Mucosa of stomach (tissue), 1 donor: ENCODE results near the gene PNPLA7.

Experiments
- H3K27me3 ChIP-seq: one replicate; pipeline ENCODE4 v1.7.0; 2013; ENCODE audit warnings: mild to moderate bottlenecking, low read length; ENCODE audit not compliant: control insufficient read depth, insufficient read depth
- H3K36me3 ChIP-seq: one replicate; pipeline ENCODE4 v1.7.0; 2013; ENCODE audit warnings: low read length; ENCODE audit not compliant: control insufficient read depth, insufficient read depth
- H3K4me1 ChIP-seq: one replicate; pipeline ENCODE4 v1.7.0; 2013; ENCODE audit warnings: mild to moderate bottlenecking, low read length; ENCODE audit not compliant: control insufficient read depth, insufficient read depth
- H3K4me3 ChIP-seq: one replicate; pipeline ENCODE4 v1.7.0; 2013; ENCODE audit warnings: low read length
- H3K9ac ChIP-seq: one replicate; pipeline ENCODE4 v1.7.0; 2013; ENCODE audit warnings: mild to moderate bottlenecking, low read length, moderate library complexity
- H3K9me3 ChIP-seq: one replicate; pipeline ENCODE4 v1.7.0; 2013; ENCODE audit warnings: mild to moderate bottlenecking, low read length, moderate library complexity; ENCODE audit not compliant: control insufficient read depth
- donor health status: Pancreatic carcinoma.

The PNPLA7 gene

GRCh38 chr9:137504432-137504777 lies 45.8 kb downstream of the PNPLA7 start:
- Histone ChIP-seq H3K9ac (no peak overlapping the region), H3K4me3 (no peak overlapping the region), H3K4me1 (no peaks in the 10 kb centered on the region), H3K36me3 (no peaks in the 10 kb centered on the region), H3K9me3 (no peaks in the 10 kb centered on the region), H3K27me3 (no peaks in the 10 kb centered on the region)

GRCh38 chr9:137502008-137502911 lies 47.9 kb downstream of the PNPLA7 start:
- H3K4me1 ChIP-seq, result no peaks in the 10 kb centered on the region
- no peak overlapping the region for H3K9ac ChIP-seq
- H3K27me3 ChIP-seq, result no peaks in the 10 kb centered on the region
- no peak overlapping the region for H3K4me3 ChIP-seq
- no peaks in the 10 kb centered on the region for H3K9me3 ChIP-seq
- no peaks in the 10 kb centered on the region for H3K36me3 ChIP-seq

GRCh38 chr9:137501457-137501856 lies 48.7 kb downstream of the PNPLA7 start:
- H3K36me3 ChIP-seq, result no peaks in the 10 kb centered on the region
- no peaks in the 10 kb centered on the region for H3K4me1 ChIP-seq
- H3K9ac ChIP-seq, result no peak overlapping the region
- H3K9me3 ChIP-seq, result no peaks in the 10 kb centered on the region
- no peaks in the 10 kb centered on the region for H3K27me3 ChIP-seq
- no peak overlapping the region for H3K4me3 ChIP-seq

GRCh38 chr9:137500666-137501397 lies 49.4 kb downstream of the PNPLA7 start:
- no peaks in the 10 kb centered on the region for H3K27me3 ChIP-seq
- H3K9ac ChIP-seq, result no peak overlapping the region
- no peaks in the 10 kb centered on the region for H3K9me3 ChIP-seq
- no peaks in the 10 kb centered on the region for H3K4me1 ChIP-seq
- no peak overlapping the region for H3K4me3 ChIP-seq
- no peaks in the 10 kb centered on the region for H3K36me3 ChIP-seq

GRCh38 chr9:137499858-137500661 lies 50.1 kb downstream of the PNPLA7 start:
- Histone ChIP-seq H3K4me1 (no peaks in the 10 kb centered on the region), H3K27me3 (no peaks in the 10 kb centered on the region), H3K4me3 (no peak overlapping the region), H3K9me3 (no peaks in the 10 kb centered on the region), H3K9ac (no peak overlapping the region), H3K36me3 (no peaks in the 10 kb centered on the region)

- H3K9me3 ChIP-seq, result no peaks in the 10 kb centered on the region
- no peaks in the 10 kb centered on the region for H3K27me3 ChIP-seq
- H3K4me1 ChIP-seq, result no peaks in the 10 kb centered on the region
- no peaks in the 10 kb centered on the region for H3K36me3 ChIP-seq
- H3K9ac ChIP-seq, result no peak overlapping the region
- H3K4me3 ChIP-seq, result no peak overlapping the region
Measured at GRCh38 chr9:137499416-137499815, 50.8 kb downstream of the PNPLA7 start.

GRCh38 chr9:137498720-137499150 lies 51.5 kb downstream of the PNPLA7 start:
- Histone ChIP-seq H3K36me3 (no peaks in the 10 kb centered on the region), H3K9me3 (no peaks in the 10 kb centered on the region), H3K27me3 (no peaks in the 10 kb centered on the region), H3K4me1 (no peaks in the 10 kb centered on the region), H3K4me3 (no peak overlapping the region), H3K9ac (no peak overlapping the region)

GRCh38 chr9:137497921-137498719 lies 52.1 kb downstream of the PNPLA7 start:
- no peak overlapping the region for H3K9ac ChIP-seq
- no peak overlapping the region for H3K4me3 ChIP-seq
- no peaks in the 10 kb centered on the region for H3K4me1 ChIP-seq
- H3K36me3 ChIP-seq, result no peaks in the 10 kb centered on the region
- H3K27me3 ChIP-seq, result no peaks in the 10 kb centered on the region
- no peaks in the 10 kb centered on the region for H3K9me3 ChIP-seq

GRCh38 chr9:137496601-137497375 lies 53.4 kb downstream of the PNPLA7 start:
- H3K36me3 ChIP-seq, result no peaks in the 10 kb centered on the region
- no peaks in the 10 kb centered on the region for H3K9me3 ChIP-seq
- no peak overlapping the region for H3K9ac ChIP-seq
- H3K27me3 ChIP-seq, result no peaks in the 10 kb centered on the region
- no peaks in the 10 kb centered on the region for H3K4me1 ChIP-seq
- H3K4me3 ChIP-seq, result no peak overlapping the region

- Histone ChIP-seq H3K4me3 (no peak overlapping the region), H3K4me1 (no peaks in the 10 kb centered on the region), H3K36me3 (no peaks in the 10 kb centered on the region), H3K9me3 (no peaks in the 10 kb centered on the region), H3K9ac (no peak overlapping the region), H3K27me3 (no peaks in the 10 kb centered on the region)
Measured at GRCh38 chr9:137494550-137495351, 55.5 kb downstream of the PNPLA7 start.
